ENCODE measurements around the gene HHEX.

The HHEX gene

GRCh38 chr10:92702301-92702916 lies 12.7 kb downstream of the HHEX start:
- in situ Hi-C loops (cut with HindIII; ENCODE audit: low pct_ligation_motif_present, low sequenced_read_pairs): no loop called here
- no peak overlapping the region for H3K4me3 ChIP-seq (ENCODE audit: low read depth, low read length)
- no peak for DNase-seq
- H3K27ac ChIP-seq: no peak overlapping the region
- H3K36me3 ChIP-seq (replicated peaks): no peaks in the 10 kb centered on the region
- no peaks in the 10 kb centered on the region for H3K27me3 ChIP-seq (replicated peaks)
- TF ChIP-seq CTCF (IDR thresholded peaks at IDR 0.05; ENCODE audit: low read depth, low read length, missing control alignments): no peak

GRCh38 chr10:92712016-92712889 lies 22.5 kb downstream of the HHEX start:
- Histone ChIP-seq H3K27ac (peak overlapping the region; percentile 2), H3K36me3 (replicated peaks) (no peaks in the 10 kb centered on the region), H3K4me3 (ENCODE audit: low read depth, low read length) (no peak overlapping the region), H3K27me3 (replicated peaks) (no peaks in the 10 kb centered on the region)
- no peak for TF ChIP-seq CTCF (IDR thresholded peaks at IDR 0.05; ENCODE audit: low read depth, low read length, missing control alignments)
- DNase-seq: peak; percentile 80
- in situ Hi-C loops (cut with HindIII; ENCODE audit: low pct_ligation_motif_present, low sequenced_read_pairs): no loop called here

GRCh38 chr10:92714152-92714845 lies 24.5 kb downstream of the HHEX start:
- Histone ChIP-seq H3K27ac (no peak overlapping the region), H3K27me3 (replicated peaks) (no peaks in the 10 kb centered on the region), H3K36me3 (replicated peaks) (no peaks in the 10 kb centered on the region), H3K4me3 (ENCODE audit: low read depth, low read length) (no peak overlapping the region)
- DNase-seq: no peak
- no peak for TF ChIP-seq CTCF (IDR thresholded peaks at IDR 0.05; ENCODE audit: low read depth, low read length, missing control alignments)
- in situ Hi-C loops (cut with HindIII; ENCODE audit: low pct_ligation_motif_present, low sequenced_read_pairs): no loop called here

GRCh38 chr10:92714872-92715271 lies 25.1 kb downstream of the HHEX start:
- Histone ChIP-seq H3K27me3 (replicated peaks) (no peaks in the 10 kb centered on the region), H3K4me3 (ENCODE audit: low read depth, low read length) (no peak overlapping the region), H3K27ac (no peak overlapping the region), H3K36me3 (replicated peaks) (no peaks in the 10 kb centered on the region)
- no peak for TF ChIP-seq CTCF (IDR thresholded peaks at IDR 0.05; ENCODE audit: low read depth, low read length, missing control alignments)
- no peak for DNase-seq
- in situ Hi-C loops (cut with HindIII; ENCODE audit: low pct_ligation_motif_present, low sequenced_read_pairs): no loop called here

- Histone ChIP-seq H3K27me3 (replicated peaks) (no peaks in the 10 kb centered on the region), H3K27ac (no peak overlapping the region), H3K36me3 (replicated peaks) (no peaks in the 10 kb centered on the region), H3K4me3 (ENCODE audit: low read depth, low read length) (no peak overlapping the region)
- no peak for TF ChIP-seq CTCF (IDR thresholded peaks at IDR 0.05; ENCODE audit: low read depth, low read length, missing control alignments)
- no peak for DNase-seq
- in situ Hi-C loops (cut with HindIII; ENCODE audit: low pct_ligation_motif_present, low sequenced_read_pairs): no loop called here
Observed at GRCh38 chr10:92719991-92720830, 30.5 kb downstream of the HHEX start.
